ENCODE data around the gene CACNA1I.

- no peak for TF ChIP-seq EZH2 (IDR thresholded peaks at IDR 0.05; ENCODE audit: borderline replicate concordance, low read depth, low read length, severe bottlenecking)
- TF ChIP-seq, protein P1, sequence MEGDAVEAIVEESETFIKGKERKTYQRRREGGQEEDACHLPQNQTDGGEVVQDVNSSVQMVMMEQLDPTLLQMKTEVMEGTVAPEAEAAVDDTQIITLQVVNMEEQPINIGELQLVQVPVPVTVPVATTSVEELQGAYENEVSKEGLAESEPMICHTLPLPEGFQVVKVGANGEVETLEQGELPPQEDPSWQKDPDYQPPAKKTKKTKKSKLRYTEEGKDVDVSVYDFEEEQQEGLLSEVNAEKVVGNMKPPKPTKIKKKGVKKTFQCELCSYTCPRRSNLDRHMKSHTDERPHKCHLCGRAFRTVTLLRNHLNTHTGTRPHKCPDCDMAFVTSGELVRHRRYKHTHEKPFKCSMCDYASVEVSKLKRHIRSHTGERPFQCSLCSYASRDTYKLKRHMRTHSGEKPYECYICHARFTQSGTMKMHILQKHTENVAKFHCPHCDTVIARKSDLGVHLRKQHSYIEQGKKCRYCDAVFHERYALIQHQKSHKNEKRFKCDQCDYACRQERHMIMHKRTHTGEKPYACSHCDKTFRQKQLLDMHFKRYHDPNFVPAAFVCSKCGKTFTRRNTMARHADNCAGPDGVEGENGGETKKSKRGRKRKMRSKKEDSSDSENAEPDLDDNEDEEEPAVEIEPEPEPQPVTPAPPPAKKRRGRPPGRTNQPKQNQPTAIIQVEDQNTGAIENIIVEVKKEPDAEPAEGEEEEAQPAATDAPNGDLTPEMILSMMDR (IDR thresholded peaks at IDR 0.05; ENCODE audit: extremely low read depth in 1 of 2, insufficient read depth in 1 of 2, low read depth in 1 of 2, low read length in 2 of 2) = no peak
- no peak for TF ChIP-seq POLR2A (IDR thresholded peaks at IDR 0.05; ENCODE audit: low read depth, low read length)
- TF ChIP-seq, protein P2, sequence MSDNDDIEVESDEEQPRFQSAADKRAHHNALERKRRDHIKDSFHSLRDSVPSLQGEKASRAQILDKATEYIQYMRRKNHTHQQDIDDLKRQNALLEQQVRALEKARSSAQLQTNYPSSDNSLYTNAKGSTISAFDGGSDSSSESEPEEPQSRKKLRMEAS (IDR thresholded peaks at IDR 0.05; ENCODE audit: insufficient read depth, insufficient read length) = no peak
- TF ChIP-seq JUN (IDR thresholded peaks at IDR 0.05; ENCODE audit: borderline replicate concordance, insufficient read depth, insufficient read length, low read depth) = no peak
- TF ChIP-seq POLR2AphosphoS5 (IDR thresholded peaks at IDR 0.05; ENCODE audit: insufficient read depth, low read depth, low read length) = no peak
Measured at GRCh38 chr22:39535357-39535725, 35.2 kb upstream of the CACNA1I start.
